GM21381 (cell line): ENCODE measurements around the gene FAM222B.
A peak's percentile ranks its signal among the peaks of the same experiment; 100 is the strongest.
"Not testable (repeated sequence)": the region's sequence is repeated elsewhere in the genome, so short reads cannot be mapped to it uniquely, and the experiment has no call there.

Experiments used
- ATAC-seq: cut with Tn5 transposase; IDR thresholded peaks from one replicate; pipeline ENCODE4 v1.9.1; 2021; ENCODE audit warnings: mild to moderate bottlenecking, moderate library complexity; ENCODE audit not compliant: unreplicated experiment

FAM222B gene

DNA sequence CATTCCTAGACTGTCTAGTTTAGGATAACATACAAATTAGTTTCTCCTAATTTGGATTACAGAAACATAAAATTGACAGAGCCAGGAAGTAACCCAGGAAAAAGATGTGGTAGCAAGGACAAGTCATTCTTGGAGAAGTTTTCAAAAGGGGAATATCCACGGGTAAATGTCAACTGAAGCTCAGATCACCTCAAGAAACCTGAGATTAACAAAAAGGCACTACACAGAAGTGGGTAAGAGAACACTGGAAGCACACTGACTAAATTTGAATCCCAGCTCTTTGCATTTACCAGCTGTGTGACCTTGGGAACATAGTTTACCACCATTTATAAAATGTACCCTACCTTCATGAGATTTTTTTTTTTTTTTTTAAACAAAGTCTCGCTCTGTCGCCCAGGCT is 59.4 kb downstream of the FAM222B start:
- ATAC-seq: no peak

DNA sequence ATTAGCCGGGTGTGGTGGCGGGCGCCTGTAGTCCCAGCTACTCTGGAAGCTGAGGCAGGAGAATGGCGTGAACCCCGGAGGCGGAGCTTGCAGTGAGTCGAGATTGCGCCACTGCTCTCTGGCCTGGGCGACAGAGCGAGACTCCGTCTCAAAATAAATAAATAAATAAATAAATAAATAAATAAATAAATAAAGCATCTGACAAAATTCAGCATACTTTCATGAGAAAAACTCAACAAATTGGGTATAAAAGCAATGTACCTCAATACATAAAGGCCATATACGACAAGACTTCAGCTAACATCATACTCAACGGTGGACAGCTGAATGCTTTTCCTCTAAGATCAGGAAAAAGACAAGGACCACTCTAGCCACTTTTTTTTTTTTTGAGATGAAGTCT is 63.0 kb downstream of the FAM222B start:
- ATAC-seq: not testable (repeated sequence)

DNA sequence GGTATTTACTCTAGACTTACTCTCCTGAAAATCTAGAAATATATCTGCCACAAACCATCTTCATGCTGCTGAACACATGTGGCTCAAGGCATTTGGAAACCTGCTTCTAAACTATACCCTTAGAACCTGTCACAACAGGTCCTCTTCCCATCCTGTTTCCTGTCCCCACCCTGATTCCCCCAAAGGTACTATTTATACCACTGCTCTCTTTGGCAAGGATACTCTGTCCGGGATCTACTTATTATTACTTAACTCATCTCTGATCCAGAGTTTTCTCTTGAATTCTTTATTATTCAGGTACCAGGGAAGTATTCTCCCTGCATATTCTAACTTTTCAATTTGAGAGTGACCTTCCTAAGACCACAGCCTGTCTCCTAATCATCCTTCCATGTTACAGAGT is 65.4 kb downstream of the FAM222B start:
- no peak for ATAC-seq

DNA sequence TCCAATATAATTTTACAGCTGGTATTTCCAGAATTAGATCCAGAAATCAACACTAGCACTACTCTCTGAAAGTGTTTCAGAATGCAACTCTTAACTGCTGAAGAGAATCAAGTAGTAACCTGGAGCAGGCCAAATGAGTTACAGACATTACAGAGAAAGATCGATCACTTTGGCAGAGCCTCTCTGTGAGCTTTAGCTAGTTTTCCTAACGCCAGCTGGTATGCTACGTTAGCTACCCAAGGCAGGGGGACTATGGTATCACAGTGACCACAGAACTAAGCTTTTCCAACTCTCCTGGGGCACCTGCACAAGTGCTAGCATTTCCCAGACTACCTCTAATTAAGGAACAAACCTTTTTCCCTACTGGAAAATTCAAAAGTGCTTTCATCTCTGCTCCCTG is 68.4 kb downstream of the FAM222B start:
- no peak for ATAC-seq

DNA sequence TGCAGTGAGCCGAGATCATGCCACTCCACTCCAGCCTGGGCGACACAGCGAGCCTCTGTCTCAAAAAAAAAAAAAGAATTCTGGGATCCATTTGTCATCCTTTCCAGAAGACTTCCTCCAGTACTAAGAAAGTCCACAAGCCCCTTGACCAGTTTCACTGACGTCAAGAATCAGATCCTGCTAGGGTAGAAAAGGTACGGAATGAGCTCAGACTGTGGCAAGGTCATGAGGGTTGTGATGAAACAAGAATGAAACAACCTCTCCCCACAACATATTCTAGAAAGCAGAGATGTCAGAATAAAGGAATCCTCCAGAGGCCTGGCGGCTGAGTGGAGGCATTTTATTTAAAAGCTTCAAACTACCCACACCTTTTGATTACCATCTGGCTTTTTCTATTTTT is 68.9 kb downstream of the FAM222B start:
- ATAC-seq: no peak

DNA sequence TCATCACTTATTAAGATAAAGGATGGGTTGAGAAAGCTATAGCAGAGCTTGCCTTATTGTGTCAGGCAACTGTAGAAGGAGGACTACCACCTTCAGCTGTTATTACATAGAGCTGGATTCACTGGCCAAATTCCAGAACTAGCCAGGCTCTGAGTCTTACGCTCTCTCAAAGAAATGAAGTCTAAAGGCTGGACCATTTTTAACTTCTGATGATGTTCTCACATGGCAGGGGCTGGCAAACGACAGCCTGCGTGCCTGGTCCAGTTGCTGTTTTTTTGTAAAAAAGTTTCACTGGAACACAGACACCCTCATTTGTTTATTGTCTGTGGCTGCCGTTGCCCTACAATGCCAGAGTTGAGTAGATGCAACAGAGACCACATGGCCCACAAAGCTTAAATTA is 77.6 kb downstream of the FAM222B start:
- no peak for ATAC-seq

DNA sequence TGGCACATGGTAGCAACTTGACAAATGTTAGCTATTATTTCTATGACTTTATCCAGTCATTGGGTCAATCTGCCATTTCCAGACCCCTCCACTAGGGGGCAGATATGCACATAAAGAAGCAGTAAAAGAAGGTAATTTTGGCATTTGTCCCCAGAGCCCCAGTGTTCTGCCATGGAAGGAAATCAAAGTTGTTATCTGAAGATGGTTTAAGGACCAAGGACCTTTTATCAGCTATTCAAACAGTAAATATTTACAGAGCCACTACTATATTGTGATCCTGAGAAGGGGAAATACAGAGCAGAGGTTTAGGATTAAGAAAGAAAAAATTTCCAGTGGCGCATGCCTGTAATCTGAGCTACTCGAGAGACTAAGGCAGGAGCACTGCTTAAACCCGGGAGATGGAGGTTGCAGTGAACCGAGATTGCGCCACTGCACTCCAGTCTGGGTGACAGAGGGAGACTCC is 78.8 kb downstream of the FAM222B start:
- ATAC-seq: peak; percentile 28

DNA sequence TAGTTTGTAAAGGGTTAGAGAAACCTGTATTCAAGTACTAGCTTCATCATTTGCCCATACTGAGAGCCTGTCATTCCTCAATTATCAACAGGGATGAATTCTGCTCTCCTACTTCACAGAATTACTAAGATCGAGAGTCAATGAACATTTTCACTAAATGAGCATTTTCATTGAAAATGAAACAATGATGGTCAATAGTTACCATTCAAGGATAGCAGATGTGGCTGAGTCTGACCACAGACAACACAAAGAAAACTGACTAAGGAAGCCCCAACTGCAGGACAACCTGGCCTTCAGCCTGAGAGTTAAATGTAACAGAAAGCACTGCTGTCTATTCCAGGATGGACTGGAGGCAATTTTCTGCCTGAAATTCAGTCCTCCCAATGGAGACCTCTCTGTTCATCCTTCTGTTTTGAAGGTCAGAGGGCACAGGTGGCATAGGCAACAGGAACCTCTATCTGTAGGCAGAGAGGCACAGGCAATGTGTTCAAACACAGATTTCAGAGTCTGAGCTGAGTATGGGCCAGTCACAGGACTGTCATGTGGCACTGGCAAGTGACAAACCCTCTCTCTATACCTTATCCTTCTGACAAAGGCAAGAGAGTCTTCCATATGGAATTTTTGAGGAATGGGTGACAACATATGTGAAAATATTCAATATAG is 79.3 kb downstream of the FAM222B start:
- ATAC-seq: peak; percentile 66

DNA sequence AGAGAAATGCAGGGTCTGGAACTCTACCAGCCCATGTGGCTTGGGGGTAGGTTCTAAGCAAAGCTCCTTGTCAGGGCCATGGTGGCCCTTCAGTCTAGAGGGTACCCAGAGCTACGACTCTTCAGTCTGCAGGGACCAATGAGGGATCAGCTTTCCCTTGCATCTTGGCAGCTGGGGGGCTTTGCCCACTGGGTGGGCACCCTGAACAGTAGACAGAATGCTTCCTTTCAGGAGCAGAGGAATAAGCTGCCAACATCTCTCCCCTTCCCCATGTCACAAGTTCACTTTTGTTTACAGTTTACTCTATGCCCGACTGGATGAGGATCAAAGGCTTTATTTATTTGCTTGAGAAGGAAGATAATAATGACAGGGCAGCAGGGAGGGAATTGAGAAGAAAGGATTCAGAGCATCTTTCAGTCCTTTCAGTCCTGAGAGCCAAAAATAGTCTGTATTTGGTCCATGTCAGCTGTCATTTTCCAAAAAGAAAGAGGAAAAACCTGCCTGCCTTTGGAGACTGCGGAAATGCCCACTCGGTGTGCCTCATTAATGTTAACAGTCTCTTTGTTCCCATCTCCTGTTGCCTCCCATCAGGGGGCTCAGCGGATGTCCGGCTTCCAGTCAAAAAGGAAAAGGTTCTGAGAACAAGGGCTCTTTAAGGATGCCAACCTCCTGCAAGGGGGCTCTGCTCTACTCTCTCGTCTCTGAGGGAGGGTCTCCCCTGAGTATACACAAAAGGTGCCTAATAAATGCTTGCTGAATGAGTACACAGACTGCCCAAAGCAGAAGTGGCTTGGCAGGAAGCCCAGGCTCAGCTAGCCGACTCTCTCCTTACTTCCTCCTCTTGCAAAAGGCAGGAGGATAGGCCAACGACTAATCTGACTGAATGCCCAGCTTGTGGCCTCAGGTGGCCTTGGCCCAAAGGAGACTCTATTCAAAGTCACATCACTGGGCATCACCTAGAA is 81.7 kb downstream of the FAM222B start:
- no peak for ATAC-seq

DNA sequence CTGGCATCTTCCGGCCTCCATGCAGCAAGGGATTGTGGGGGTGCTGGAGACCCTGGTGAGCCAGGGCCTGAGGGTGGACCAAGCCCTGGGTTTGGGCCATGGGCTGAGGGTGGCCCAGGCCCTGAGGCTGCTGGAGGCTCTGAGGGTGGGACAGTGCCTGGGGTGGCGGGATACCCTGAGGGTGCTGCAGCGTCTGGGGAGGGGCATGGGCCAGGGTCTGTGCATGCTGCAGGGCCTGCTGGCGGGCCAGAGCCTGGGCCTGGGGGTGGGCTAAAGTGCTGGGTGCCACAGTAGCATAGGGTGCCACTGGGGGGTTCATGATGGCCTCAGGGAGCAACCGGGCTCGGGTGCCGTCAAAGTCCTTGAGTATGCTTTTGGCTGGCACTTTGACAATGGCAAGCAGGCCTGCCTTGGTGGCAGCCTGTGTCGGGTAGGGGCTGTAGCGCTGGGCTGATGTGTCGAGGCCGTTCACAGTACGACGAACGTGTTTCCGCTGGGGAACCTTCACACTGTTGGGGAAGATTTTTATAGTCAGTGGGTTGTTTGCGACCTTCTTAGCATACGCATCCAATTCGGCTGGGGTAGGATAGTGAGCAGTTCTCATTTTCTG is 83.2 kb downstream of the FAM222B start:
- ATAC-seq: no peak

DNA sequence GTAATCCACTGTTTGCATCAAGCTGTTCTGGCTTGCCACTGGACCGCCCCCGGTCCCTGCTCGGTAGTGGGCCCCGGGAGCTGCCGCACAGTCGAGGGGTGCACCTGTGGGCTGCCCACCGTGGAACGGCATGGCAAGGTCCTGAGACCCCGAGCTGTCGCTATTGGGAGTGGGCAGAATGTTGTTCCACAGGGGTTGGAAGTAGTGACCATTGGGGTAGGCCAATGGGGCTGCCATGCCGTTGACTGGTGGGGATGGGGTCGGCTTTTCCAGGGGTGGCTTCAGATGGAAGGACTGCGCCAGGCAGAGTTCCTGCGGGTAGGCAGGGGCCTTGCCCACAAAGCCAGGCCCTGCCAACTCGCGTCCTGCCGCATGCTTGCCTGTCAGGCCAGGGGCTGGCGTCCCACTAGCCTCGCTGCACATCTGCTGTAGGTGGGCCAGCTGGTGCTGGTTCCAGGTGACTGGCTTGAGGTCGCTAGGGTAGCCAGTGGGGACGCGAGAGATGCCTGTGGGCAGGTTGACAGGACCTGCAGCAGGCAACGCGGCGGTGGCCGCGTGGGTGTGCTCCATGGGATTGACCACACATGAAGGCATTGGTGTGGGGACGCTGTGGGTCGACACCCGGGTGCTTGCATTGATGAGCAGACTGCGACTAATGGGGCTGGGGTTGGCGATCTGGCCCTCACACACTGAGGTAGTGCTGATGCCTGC is 84.0 kb downstream of the FAM222B start:
- no peak for ATAC-seq

DNA sequence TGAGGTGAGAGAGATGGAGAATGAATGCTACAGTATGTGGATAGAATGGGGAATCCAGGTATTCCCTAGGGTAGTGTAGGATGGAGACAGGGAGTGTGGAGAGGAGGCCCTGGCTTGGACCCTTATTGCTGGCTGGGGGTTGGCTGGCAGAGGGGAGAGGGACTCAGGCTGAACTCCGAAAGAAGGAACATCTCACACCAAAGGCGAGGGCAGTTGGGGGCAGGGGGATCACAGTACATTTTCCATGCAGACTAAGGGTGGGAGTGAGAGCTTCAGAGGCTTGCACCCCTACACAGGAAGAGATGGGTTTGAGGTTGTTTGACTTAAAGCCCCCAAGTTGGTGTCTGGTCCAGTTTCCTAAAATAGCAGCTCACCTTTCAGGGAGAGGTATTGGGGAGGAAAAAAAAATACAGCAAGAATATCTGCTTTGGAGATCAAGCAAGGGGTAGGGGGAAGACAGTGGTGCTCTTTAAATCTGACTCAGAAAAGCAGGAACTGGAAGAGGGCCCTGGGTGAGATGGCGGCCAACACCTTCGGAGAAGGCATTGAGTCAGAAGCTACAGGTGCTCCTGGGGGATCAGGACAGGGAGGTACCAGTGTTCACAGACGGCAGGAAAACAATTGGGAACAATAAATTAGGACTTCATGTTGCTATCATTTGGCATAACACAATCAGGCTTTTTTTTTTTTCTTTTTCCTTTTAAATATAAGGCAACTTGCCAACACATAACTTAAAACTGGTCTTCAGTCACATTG is 86.4 kb downstream of the FAM222B start:
- ATAC-seq: no peak

DNA sequence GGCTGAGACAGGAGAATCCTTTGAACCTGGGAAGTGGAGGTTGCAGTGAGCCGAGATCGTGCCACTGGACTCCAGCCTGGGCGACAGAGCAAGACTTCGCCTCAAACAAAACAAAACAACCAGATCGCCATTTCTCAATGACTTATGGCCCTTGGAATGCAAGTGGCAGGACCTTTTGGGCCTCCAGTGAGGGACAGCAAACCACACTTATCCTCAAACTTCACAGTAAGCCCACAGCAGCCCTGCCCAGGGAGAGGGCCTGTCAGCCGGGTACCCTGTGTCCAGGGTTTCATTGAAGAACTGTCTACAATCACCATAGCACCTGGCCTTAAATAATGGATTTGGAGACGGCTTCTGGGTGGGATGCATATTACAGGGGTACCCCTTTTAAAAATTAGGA is 87.1 kb downstream of the FAM222B start:
- no peak for ATAC-seq

DNA sequence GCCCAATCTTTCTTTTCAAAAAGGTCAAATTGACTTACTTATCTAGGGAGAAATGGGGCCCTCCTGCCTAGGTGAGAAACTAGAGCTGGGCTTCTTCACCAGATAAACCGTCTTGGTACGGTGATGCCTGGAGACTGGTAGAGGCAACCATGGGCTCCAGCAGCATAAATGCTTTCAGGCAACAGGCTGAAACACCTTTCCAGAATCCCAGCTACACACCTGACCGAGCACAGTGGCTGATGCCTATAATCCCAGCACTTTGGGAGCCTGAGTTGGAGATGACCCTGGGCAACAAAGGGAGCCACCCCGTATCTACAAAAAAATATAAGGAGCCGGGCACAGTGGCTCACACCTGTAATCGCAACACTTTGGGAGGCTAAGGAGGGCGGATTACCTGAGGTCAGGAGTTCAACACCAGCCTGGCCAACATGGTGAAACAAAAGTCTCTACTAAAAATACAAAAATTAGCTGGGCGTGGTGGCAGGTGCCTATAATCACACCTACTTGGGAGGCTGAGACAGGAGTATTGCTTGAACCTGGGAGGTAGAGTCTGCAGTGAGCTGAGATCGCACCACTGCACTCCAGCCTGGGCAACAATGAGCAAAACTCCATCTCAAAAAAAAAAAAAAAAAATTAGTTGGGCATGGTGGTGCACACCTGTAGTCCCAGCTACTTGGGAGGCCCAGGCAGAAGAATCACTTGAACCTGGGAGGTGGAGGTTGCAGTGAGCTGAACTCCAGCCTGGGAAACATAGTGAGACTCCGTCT is 90.8 kb downstream of the FAM222B start:
- no peak for ATAC-seq

DNA sequence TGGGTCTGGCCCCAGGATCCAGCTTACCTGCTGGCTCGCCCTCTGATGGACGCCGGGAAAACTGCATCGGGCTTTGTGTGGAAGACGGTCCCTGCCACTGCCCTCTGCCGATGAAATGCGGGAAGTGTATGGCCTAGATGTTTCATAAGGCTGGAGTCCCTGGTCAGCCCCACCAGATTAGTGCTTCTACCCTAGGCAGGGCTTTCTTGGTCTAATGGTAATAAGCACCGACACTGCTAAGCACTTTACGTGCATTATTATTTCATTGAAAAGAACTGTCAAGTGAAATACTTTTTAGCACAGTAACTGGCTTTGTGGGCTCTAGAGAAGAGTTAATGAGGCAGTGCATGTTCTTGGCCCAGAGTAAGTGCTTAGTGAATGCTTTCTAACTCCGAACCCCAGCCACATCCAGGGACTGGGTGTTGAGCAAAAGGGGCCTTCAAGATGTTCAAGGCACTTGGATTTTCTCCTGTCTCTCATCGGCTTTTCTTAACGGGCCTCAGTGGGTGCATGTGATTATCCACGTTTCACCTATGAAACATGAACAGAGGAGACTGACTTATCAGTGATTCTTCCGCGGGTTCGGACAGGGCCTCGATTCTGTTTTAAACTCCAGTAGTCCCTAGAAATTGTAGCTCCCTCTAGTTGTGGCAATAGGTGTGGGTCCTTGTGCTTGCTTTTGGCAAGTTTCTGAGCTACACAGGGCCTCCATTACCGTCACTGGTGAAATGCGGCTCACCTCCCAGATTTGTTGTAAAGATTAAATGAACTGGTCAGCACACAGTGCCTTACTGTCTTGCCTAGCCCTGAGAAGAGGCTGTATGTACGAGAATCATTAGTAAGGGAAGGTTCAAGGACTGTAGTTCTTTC is 92.2 kb downstream of the FAM222B start:
- ATAC-seq: peak; percentile 75

DNA sequence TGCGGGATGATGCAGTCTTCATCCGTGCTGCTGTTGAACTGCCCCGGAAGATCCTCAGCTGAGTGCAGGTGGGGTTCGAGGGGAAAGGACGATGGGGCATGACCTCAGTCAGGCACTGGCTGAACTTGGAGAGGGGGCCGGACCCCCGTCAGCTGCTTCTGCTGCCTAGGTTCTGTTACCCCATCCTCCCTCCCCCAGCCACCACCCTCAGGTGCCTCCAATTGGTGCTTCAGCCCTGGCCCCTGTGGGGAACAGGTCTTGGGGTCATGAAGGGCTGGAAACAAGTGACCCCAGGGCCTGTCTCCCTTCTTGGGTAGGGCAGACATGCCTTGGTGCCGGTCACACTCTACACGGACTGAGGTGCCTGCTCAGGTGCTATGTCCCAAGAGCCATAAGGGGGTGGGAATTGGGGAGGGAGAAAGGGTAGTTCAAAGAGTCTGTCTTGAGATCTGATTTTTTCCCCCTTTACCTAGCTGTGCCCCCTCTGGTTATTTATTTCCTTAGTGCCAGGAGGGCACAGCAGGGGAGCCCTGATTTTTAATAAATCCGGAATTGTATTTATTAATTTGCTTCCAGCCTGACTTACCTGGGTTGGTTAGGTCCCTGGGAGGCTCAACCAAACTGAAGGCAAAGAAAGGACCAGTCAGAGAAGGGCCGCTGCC is 92.9 kb downstream of the FAM222B start:
- peak; percentile 9 for ATAC-seq

DNA sequence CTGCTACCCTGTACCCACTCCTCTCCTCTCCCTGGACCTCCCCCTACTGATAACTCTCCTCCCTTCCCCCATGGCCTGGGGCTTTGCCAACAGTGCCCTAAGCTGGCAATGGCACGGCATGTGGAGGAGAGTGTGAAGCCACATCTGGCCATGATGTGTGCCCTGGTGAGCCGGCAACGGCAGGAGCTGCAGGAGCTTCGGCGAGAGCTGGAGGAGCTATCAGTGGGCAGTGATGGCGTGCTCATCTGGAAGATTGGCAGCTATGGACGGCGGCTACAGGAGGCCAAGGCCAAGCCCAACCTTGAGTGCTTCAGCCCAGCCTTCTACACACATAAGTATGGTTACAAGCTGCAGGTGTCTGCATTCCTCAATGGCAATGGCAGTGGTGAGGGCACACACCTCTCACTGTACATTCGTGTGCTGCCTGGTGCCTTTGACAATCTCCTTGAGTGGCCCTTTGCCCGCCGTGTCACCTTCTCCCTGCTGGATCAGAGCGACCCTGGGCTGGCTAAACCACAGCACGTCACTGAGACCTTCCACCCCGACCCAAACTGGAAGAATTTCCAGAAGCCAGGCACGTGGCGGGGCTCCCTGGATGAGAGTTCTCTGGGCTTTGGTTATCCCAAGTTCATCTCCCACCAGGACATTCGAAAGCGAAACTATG is 93.6 kb downstream of the FAM222B start:
- no peak for ATAC-seq
